Dermis blood vessel endothelial cell (primary cell): ENCODE measurements around the gene GATAD2A. TPM values are rescaled to one million over a fixed set of nuclear protein-coding genes. Genes with fewer than 3 reads are reported as not detected.

Experiments
- DNase-seq: peaks from one replicate; pipeline ENCODE4 v3.0.0; 2010
- total RNA-seq: library from RNA; depleted of rRNA; stranded (reverse); fragments of >200 nt; gene quantifications from 2 replicates; pipeline ENCODE4 v1.2.3, GENCODE V29; 2014

GATAD2A gene
- total RNA-seq, 1 donor from 2014 or later: 47.0 TPM

- peak; percentile 91 for DNase-seq
Observed at GRCh38 chr19:19490214-19490968, 84.9 kb downstream of the GATAD2A start.

- no peak for DNase-seq
Observed at GRCh38 chr19:19491321-19492025, 86.0 kb downstream of the GATAD2A start.

GRCh38 chr19:19492026-19492610 is 86.6 kb downstream of the GATAD2A start:
- no peak for DNase-seq

GRCh38 chr19:19493841-19494546 is 88.5 kb downstream of the GATAD2A start:
- no peak for DNase-seq

GRCh38 chr19:19495614-19496603 is 90.4 kb downstream of the GATAD2A start:
- no peak for DNase-seq

GRCh38 chr19:19498255-19498991 is 92.9 kb downstream of the GATAD2A start:
- no peak for DNase-seq

- DNase-seq: no peak
Observed at GRCh38 chr19:19499272-19499995, 94.0 kb downstream of the GATAD2A start.

GRCh38 chr19:19500975-19501644 is 95.6 kb downstream of the GATAD2A start:
- no peak for DNase-seq

GRCh38 chr19:19501798-19502197 is 96.3 kb downstream of the GATAD2A start:
- no peak for DNase-seq

- no peak for DNase-seq
Observed at GRCh38 chr19:19502281-19502680, 96.8 kb downstream of the GATAD2A start.

GRCh38 chr19:19502808-19503602 is 97.5 kb downstream of the GATAD2A start:
- DNase-seq: no peak

GRCh38 chr19:19504754-19505668 is 99.5 kb downstream of the GATAD2A start:
- DNase-seq: no peak

GRCh38 chr19:19505669-19506326 is 100.3 kb downstream of the GATAD2A start:
- DNase-seq: no peak

- DNase-seq: no peak
Observed at GRCh38 chr19:19506592-19506991, 101.1 kb downstream of the GATAD2A start.

- DNase-seq: no peak
Observed at GRCh38 chr19:19507354-19507753, 101.9 kb downstream of the GATAD2A start.

GRCh38 chr19:19508217-19508616 is 102.7 kb downstream of the GATAD2A start:
- DNase-seq: no peak

- DNase-seq: no peak
Observed at GRCh38 chr19:19510432-19510831, 105.0 kb downstream of the GATAD2A start.
